HG03520 (cell line): ENCODE data around the gene ZSWIM8.

ENCODE experiments used
- ATAC-seq: cut with Tn5 transposase; IDR thresholded peaks from one replicate; pipeline ENCODE4 v1.9.1; 2021; ENCODE audit warnings: mild to moderate bottlenecking, moderate library complexity; ENCODE audit not compliant: unreplicated experiment

The ZSWIM8 gene

DNA sequence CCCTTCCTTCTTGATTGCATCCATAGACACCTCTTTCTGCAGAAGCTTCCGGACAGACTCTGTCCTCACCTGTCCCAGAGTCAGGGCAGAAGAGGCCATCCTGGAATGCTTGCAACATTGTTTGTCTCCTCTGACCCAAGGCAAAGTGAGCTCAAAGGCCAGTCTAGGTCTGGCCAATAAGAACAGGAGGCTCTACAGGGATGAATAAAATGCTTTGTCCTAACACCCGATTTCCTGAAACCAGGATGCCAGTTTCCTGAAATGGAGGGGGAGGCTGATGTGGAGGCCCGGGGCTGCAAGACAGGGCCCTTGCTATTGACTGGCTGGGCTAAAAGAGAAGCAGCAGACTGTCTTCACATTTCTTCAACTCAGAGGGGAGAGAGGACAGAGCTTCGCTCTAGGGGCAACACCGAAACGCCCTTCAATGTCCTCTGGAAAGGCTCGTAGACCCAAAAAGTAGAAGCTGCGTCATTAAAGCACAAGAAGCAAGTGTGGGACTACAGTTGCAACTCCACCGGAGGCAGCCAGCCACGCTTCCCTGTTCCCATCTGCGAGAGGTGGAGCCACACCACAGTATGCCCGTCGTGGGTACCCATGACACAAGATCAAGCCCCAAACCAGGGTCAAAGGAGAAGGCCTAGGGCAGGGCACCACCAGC, 55.1 kb downstream of the ZSWIM8 start:
- no peak for ATAC-seq

DNA sequence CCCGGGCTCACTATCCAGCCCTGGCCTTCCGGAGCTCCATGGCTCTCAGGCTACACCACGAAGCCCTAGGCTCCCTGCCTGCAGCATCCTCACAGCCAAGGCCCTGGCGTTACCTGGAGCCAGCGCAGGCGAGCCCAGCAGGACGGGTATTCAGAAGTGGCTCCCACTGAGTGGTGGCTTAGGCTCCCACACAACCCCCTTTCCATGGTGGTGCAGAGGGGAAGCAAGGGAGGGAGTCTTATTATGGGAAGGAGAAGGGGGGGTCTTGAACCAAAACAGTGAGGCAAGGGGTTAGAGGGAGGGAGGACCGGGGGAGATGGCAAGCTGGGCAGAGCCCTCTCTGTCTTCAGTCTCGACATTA, 55.6 kb downstream of the ZSWIM8 start:
- ATAC-seq = no peak

DNA sequence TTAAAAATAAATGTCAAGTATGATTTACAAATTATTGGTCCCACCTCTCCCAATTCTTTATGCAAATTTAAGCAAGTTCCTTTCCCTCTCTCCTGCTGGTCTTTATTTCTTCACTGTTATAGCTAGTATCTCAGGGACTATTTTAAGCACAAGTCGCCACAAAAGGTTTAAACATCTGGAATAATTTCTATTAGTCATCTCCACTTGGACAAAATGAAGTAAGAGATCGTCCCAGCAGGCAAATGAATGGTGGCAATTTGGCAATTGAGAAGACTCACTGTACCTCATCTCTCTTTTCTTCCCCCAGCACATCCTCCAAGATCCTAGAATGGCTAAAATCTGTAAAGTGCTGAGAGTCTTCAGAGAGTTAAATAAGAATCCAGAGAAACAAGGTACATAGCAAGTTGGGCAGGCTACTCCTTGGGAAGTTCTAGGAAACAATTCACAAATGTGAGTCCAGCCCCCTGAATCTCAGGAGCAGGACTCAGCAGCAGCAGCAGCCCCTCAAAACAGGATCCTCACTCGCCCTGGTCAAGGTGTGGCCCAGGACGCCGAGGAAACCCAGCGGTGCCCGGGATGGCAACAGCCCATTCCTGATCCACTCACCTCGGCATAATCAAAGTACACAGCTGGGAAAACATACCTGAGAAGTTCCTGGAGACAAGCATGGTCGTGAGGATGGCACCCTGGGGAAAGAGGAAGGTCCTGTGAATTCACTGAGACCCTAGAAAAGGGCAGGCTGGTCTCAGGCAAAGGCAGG, 56.3 kb downstream of the ZSWIM8 start:
- no peak for ATAC-seq

DNA sequence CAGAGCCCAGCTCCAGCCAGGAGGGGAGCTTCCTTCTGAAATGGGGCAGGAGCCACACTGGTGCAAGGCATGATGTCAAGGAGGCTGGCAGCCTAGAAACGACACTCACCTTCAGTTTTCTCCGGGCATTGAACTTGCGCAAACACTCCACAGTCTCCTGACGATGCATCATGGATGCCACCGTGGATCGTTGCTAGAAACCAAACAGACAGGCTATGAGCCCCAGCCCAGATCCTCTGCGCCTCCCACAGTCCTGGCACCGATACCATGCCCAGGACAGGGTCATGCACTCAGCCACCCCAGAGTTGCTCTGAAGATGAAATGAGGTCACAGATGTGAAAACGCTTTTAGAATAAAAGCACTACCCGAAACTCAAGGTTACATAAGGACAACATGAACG, 56.9 kb downstream of the ZSWIM8 start:
- no peak for ATAC-seq

DNA sequence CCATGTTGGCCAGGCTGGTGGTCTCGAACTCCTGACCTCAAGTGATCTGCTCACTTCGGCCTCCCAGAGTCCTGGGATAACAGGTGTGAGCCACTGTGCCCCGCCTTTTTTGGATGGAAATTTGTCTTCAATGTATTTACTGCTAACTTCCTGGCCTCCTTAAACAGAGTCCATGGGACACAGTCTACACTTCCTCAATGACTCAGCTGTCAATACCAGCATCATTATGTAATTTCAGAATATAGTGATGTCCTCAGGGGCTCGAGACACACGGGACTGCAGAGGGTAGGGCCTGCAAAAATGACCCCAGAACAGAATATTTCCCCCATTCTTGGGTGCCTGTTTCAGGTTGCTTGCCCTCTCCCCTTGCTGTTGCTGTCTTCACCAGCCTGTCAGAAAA, 57.9 kb downstream of the ZSWIM8 start:
- no peak for ATAC-seq

DNA sequence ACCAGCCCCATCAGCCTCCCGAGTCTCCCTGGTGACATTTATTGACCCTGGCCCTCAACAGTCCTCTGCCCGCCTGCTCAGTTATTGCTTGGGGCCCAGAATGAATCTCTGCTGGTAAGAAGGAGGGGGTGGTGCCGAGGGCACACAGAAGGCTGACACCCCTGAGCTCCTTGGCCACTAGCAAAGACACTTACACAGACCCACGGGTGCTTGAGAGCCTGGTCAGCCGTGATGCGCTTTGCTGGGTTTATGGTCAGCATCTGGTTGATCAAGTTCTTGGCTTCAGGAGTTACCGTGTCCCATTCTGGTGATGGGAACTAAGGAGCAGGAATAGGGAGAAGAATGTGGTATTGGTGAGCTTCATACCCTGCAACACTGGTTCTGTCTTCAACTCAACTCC, 61.6 kb downstream of the ZSWIM8 start:
- ATAC-seq = no peak

DNA sequence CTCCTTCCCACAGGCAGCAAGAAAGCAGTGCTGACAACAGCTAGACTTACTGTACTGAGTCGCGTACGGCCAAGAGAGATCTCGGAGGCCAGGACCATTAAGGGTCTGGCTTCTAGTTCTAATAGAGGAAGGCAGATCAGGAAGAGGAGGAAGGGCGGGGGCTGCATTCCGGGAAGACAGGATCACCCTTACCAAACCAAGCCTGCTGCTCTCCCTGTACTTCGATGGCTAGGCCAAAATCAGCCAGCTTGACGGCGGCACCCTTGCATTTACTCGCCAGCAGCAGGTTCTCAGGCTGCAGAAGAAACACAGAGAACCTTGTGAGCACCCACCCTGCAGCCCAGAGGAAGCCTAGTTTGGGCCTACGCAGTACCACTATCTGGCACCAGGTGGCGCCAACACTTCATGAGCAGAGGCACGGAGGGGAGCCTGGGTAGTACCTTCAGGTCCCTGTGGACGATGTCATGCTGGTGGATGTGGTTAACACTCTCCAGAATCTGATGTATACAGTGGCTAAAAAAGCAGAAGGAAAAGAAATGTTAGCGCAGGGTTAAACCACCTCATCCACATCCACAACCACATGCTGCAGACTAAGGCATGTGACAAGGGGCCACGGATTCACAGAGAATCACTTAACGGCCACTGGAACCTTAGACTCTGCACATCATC, 63.5 kb downstream of the ZSWIM8 start:
- ATAC-seq = peak; percentile 86

DNA sequence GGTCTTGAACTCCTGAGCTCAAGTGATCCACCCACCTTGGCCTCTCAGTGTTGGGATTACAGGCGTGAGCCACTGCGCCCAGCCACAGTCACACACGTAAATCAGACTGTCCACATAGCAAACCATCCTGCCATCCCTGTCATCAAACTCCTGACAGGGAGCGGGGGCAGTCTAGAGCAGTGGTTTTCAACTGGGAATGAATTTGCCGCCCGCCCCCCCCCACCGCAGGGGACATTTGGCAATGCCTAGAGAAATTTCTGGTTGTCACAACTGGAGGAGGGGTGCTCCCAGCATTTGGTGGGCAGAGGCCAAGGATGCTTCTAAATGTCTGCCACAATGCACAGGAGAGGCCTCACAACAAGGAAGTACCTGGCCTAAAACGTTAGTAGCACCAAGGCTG, 64.8 kb downstream of the ZSWIM8 start:
- ATAC-seq = no peak

DNA sequence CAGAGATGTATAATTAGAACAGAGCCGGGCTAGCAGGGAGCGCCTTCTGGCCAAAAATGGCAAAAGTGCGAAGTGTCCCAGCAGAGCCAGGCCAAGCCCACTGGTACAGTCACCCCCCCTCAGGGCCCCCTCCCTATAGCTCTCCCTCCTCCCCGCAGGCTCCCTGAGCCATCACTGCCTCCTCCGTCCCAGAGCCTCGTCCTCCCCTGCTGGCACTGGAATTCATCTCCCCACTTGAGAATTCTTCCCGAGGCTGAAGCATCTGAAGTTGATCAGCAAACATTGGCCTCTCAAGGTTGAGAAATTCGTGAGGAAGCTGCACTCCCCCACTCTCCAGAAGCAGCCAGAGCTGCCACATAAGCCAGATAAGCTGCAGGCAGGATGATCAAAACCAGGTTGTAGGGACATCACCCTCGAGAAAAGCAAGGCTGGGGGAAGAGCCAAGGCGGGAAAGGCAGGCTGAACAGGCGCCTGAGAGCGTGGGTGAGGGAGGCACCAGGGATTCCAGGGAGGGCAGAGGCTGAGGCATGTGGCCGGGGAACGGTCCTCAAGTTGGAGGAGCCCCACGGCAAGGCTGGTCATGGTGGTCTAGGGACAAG, 65.6 kb downstream of the ZSWIM8 start:
- ATAC-seq = no peak
